BLaER1 treated with 17β-estradiol and CSF1 and Interleukin-3, amounts not matched to agents 10 nM and 100 nM (cell line): ENCODE data around the gene DTNA.

ENCODE experiments used
- H3K27ac ChIP-seq, 11 experiments: shearing (Covaris generic); formaldehyde crosslinking; 2 replicates each; pipeline ENCODE4 v1.8.1; 2022
- H3K27me3 ChIP-seq, 11 experiments: shearing (Covaris generic); formaldehyde crosslinking; 2 replicates each; pipeline ENCODE4 v1.8.1; 2022
- H3K36me3 ChIP-seq, 11 experiments: shearing (Covaris generic); formaldehyde crosslinking; 2 replicates each; pipeline ENCODE4 v1.8.1; 2022
- H3K4me1 ChIP-seq, 10 experiments: shearing (Covaris generic); formaldehyde crosslinking; 2 replicates each; pipeline ENCODE4 v1.8.1; 2022
- H3K4me2 ChIP-seq, 11 experiments: shearing (Covaris generic); formaldehyde crosslinking; 2 replicates each; pipeline ENCODE4 v1.8.1; 2022
- H3K4me3 ChIP-seq, 10 experiments: shearing (Covaris generic); formaldehyde crosslinking; 2 replicates each; pipeline ENCODE4 v1.8.1; 2022
- H3K9ac ChIP-seq, 11 experiments: shearing (Covaris generic); formaldehyde crosslinking; 2 replicates each; pipeline ENCODE4 v1.8.1; 2022
- H3K9me3 ChIP-seq, 11 experiments: shearing (Covaris generic); formaldehyde crosslinking; replicated peaks in 1 of 11; 2 replicates each; pipeline ENCODE4 v1.8.1; 2022
- H4K20me1 ChIP-seq, 11 experiments: shearing (Covaris generic); formaldehyde crosslinking; 2 replicates each; pipeline ENCODE4 v1.8.1; 2022
- Cebpa-rat ChIP-seq, 11 experiments: shearing (Covaris generic); IDR thresholded peaks; 2 replicates each; pipeline ENCODE4 v1.8.1; 2022

The DTNA gene

GRCh38 chr18:34809451-34810072, 99.5 kb downstream of the DTNA start:
- H3K4me1 ChIP-seq = no peaks in the 10 kb centered on the region
- no peak overlapping the region for H3K9ac ChIP-seq
- no peak overlapping the region for H3K4me2 ChIP-seq
- no peaks in the 10 kb centered on the region for H3K27me3 ChIP-seq
- H4K20me1 ChIP-seq = no peaks in the 10 kb centered on the region
- H3K27ac ChIP-seq = no peak overlapping the region
- H3K36me3 ChIP-seq = peaks cover 0 to 74% (median 0%) of the 10 kb centered on the region in 11 experiments; a peak in 9 of 22 replicates
- H3K9me3 ChIP-seq = no peaks in the 10 kb centered on the region
- 0 out of 22 replicates have a peak, but pooled peaks of 1 of the 11 experiments have one; percentile 39 for TF ChIP-seq Cebpa-rat (IDR thresholded peaks at IDR 0.05)
- H3K4me3 ChIP-seq = no peak overlapping the region

GRCh38 chr18:34816183-34816582, 106.1 kb downstream of the DTNA start:
- Histone ChIP-seq H3K4me1 (peaks cover 0 to 6% (median 0%) of the 10 kb centered on the region in 10 experiments; a peak in 1 of 20 replicates), H3K27ac (no peak overlapping the region), H3K4me2 (no peak overlapping the region), H3K27me3 (no peaks in the 10 kb centered on the region), H3K36me3 (peaks cover 0 to 90% (median 0%) of the 10 kb centered on the region in 11 experiments; a peak in 9 of 22 replicates), H3K4me3 (no peak overlapping the region), H4K20me1 (no peaks in the 10 kb centered on the region; a peak in 1 of 22 replicates), H3K9ac (no peak overlapping the region), H3K9me3 (no peaks in the 10 kb centered on the region)
- no peak for TF ChIP-seq Cebpa-rat (IDR thresholded peaks at IDR 0.05)

GRCh38 chr18:34817636-34818035, 107.5 kb downstream of the DTNA start:
- no peaks in the 10 kb centered on the region for H3K9me3 ChIP-seq
- H3K36me3 ChIP-seq = peaks cover 0 to 90% (median 0%) of the 10 kb centered on the region in 11 experiments; a peak in 9 of 22 replicates
- peaks cover 0 to 16% (median 4%) of the 10 kb centered on the region in 10 experiments; a peak in 9 of 20 replicates for H3K4me1 ChIP-seq
- no peak overlapping the region for H3K4me3 ChIP-seq
- TF ChIP-seq Cebpa-rat (IDR thresholded peaks at IDR 0.05) = no peak
- H3K27ac ChIP-seq = no peak overlapping the region
- no peaks in the 10 kb centered on the region; a peak in 1 of 22 replicates for H4K20me1 ChIP-seq
- H3K27me3 ChIP-seq = no peaks in the 10 kb centered on the region
- no peak overlapping the region for H3K4me2 ChIP-seq
- H3K9ac ChIP-seq = no peak overlapping the region

- Histone ChIP-seq H3K4me1 (peaks cover 0 to 16% (median 4%) of the 10 kb centered on the region in 10 experiments; a peak in 9 of 20 replicates), H3K9me3 (no peaks in the 10 kb centered on the region), H3K36me3 (peaks cover 0 to 90% (median 0%) of the 10 kb centered on the region in 11 experiments; a peak in 8 of 22 replicates), H4K20me1 (no peaks in the 10 kb centered on the region; a peak in 1 of 22 replicates), H3K27ac (no peak overlapping the region), H3K27me3 (no peaks in the 10 kb centered on the region), H3K4me2 (no peak overlapping the region), H3K9ac (no peak overlapping the region), H3K4me3 (no peak overlapping the region)
- TF ChIP-seq Cebpa-rat (IDR thresholded peaks at IDR 0.05) = no peak
Observed at GRCh38 chr18:34818064-34818463, 108.0 kb downstream of the DTNA start.

- no peak for TF ChIP-seq Cebpa-rat (IDR thresholded peaks at IDR 0.05)
- Histone ChIP-seq H3K4me3 (no peak overlapping the region), H3K27ac (no peak overlapping the region), H4K20me1 (no peaks in the 10 kb centered on the region; a peak in 1 of 22 replicates), H3K9ac (no peak overlapping the region), H3K36me3 (peaks cover 0 to 96% (median 0%) of the 10 kb centered on the region in 11 experiments; a peak in 7 of 22 replicates), H3K4me1 (peaks cover 0 to 11% (median 4%) of the 10 kb centered on the region in 10 experiments; a peak in 9 of 20 replicates), H3K27me3 (no peaks in the 10 kb centered on the region), H3K9me3 (no peaks in the 10 kb centered on the region), H3K4me2 (no peak overlapping the region)
Observed at GRCh38 chr18:34820360-34821065, 110.4 kb downstream of the DTNA start.

GRCh38 chr18:34821669-34822210, 111.6 kb downstream of the DTNA start:
- H3K36me3 ChIP-seq = peaks cover 0 to 97% (median 0%) of the 10 kb centered on the region in 11 experiments; a peak in 7 of 22 replicates
- H4K20me1 ChIP-seq = no peaks in the 10 kb centered on the region; a peak in 1 of 22 replicates
- H3K4me1 ChIP-seq = peaks cover 0 to 10% (median 4%) of the 10 kb centered on the region in 10 experiments; a peak in 8 of 20 replicates
- H3K9me3 ChIP-seq = no peaks in the 10 kb centered on the region
- no peak overlapping the region for H3K27ac ChIP-seq
- no peak for TF ChIP-seq Cebpa-rat (IDR thresholded peaks at IDR 0.05)
- no peak overlapping the region for H3K9ac ChIP-seq
- no peak overlapping the region for H3K4me3 ChIP-seq
- no peaks in the 10 kb centered on the region for H3K27me3 ChIP-seq
- H3K4me2 ChIP-seq = peak overlapping the region in 5 of 11 experiments; percentile 9 to 52 (median 46); a peak in 7 of 22 replicates

GRCh38 chr18:34828093-34828492, 118.0 kb downstream of the DTNA start:
- peaks cover 0 to 86% (median 0%) of the 10 kb centered on the region in 11 experiments; a peak in 6 of 22 replicates for H3K36me3 ChIP-seq
- no peaks in the 10 kb centered on the region for H4K20me1 ChIP-seq
- no peak overlapping the region for H3K27ac ChIP-seq
- no peak overlapping the region for H3K4me2 ChIP-seq
- no peak overlapping the region for H3K4me3 ChIP-seq
- no peaks in the 10 kb centered on the region for H3K9me3 ChIP-seq
- H3K9ac ChIP-seq = no peak overlapping the region
- TF ChIP-seq Cebpa-rat (IDR thresholded peaks at IDR 0.05) = no peak
- no peaks in the 10 kb centered on the region for H3K27me3 ChIP-seq
- H3K4me1 ChIP-seq = no peaks in the 10 kb centered on the region

GRCh38 chr18:34834897-34835296, 124.8 kb downstream of the DTNA start:
- Histone ChIP-seq H3K27me3 (no peaks in the 10 kb centered on the region), H3K9me3 (peaks cover 0 to 16% (median 4%) of the 10 kb centered on the region in 11 experiments; a peak in 3 of 22 replicates), H4K20me1 (no peaks in the 10 kb centered on the region), H3K27ac (no peak overlapping the region), H3K9ac (no peak overlapping the region), H3K36me3 (peaks cover 0 to 55% (median 0%) of the 10 kb centered on the region in 11 experiments; a peak in 5 of 22 replicates), H3K4me1 (peaks cover 0 to 8% (median 2%) of the 10 kb centered on the region in 10 experiments; a peak in 6 of 20 replicates), H3K4me3 (no peak overlapping the region), H3K4me2 (peak overlapping the region in 4 of 11 experiments; percentile 3 to 30 (median 10); a peak in 3 of 22 replicates)
- no peak for TF ChIP-seq Cebpa-rat (IDR thresholded peaks at IDR 0.05)

GRCh38 chr18:34835466-34835865, 125.4 kb downstream of the DTNA start:
- H3K9me3 ChIP-seq = peaks cover 0 to 16% (median 4%) of the 10 kb centered on the region in 11 experiments; a peak in 3 of 22 replicates
- H3K4me1 ChIP-seq = peaks cover 0 to 8% (median 2%) of the 10 kb centered on the region in 10 experiments; a peak in 6 of 20 replicates
- H3K27ac ChIP-seq = no peak overlapping the region
- H3K27me3 ChIP-seq = no peaks in the 10 kb centered on the region
- H3K4me2 ChIP-seq = no peak overlapping the region; a peak in 1 of 22 replicates
- H3K9ac ChIP-seq = no peak overlapping the region
- no peak for TF ChIP-seq Cebpa-rat (IDR thresholded peaks at IDR 0.05)
- no peaks in the 10 kb centered on the region for H4K20me1 ChIP-seq
- peaks cover 0 to 50% (median 0%) of the 10 kb centered on the region in 11 experiments; a peak in 5 of 22 replicates for H3K36me3 ChIP-seq
- H3K4me3 ChIP-seq = no peak overlapping the region
